Liver (tissue), 9 donors: ENCODE results near the gene ERBIN. TPM values are rescaled to one million over a fixed set of nuclear protein-coding genes. Genes with fewer than 3 reads are reported as not detected.

Source experiments
- DNase-seq: peaks from one replicate; pipeline ENCODE4 v3.0.0-alpha.2; 2017; ENCODE audit warnings: low spot score
- H3K27ac ChIP-seq, 2 donors: one replicate each; pipeline ENCODE4 v1.7.0; 2013; ENCODE audit warnings: inconsistent platforms in 2 of 2, low read length in 2 of 2, control low read depth in 1 of 2, low read depth in 1 of 2, mild to moderate bottlenecking in 1 of 2
- H3K27me3 ChIP-seq, 4 donors: one replicate each; pipeline versions ENCODE4 v1.6.1 to v1.7.0; 2013; ENCODE audit warnings: low read length in 3 of 4, inconsistent platforms in 1 of 4, mild to moderate bottlenecking in 1 of 4, moderate library complexity in 1 of 4; ENCODE audit not compliant: control insufficient read depth in 4 of 4, insufficient read depth in 4 of 4
- H3K36me3 ChIP-seq, 4 donors: one replicate each; pipeline versions ENCODE4 v1.6.1 to v1.7.0; 2013; ENCODE audit warnings: low read length in 3 of 4, mild to moderate bottlenecking in 3 of 4, low read depth in 1 of 4, moderate library complexity in 1 of 4; ENCODE audit not compliant: control insufficient read depth in 4 of 4, insufficient read depth in 3 of 4
- H3K4me1 ChIP-seq, 4 donors: one replicate each; pipeline versions ENCODE4 v1.6.1 to v1.7.0; 2013; ENCODE audit warnings: low read length in 3 of 4, mild to moderate bottlenecking in 3 of 4, moderate library complexity in 1 of 4; ENCODE audit not compliant: control insufficient read depth in 4 of 4, insufficient read depth in 4 of 4
- H3K4me3 ChIP-seq, 3 donors: one replicate each; pipeline versions ENCODE4 v1.6.1 to v1.7.0; 2013; ENCODE audit warnings: low read length in 3 of 3, control low read depth in 1 of 3, low read depth in 1 of 3, mild to moderate bottlenecking in 1 of 3
- H3K9ac ChIP-seq, 2 donors: one replicate each; pipeline ENCODE4 v1.7.0; 2013; ENCODE audit warnings: low read length in 2 of 2, mild to moderate bottlenecking in 2 of 2, moderate library complexity in 2 of 2, control low read depth in 1 of 2, low read depth in 1 of 2
- H3K9me3 ChIP-seq, 4 donors: one replicate each; pipeline versions ENCODE4 v1.6.1 to v1.7.0; 2013; ENCODE audit warnings: low read length in 3 of 4; ENCODE audit not compliant: control insufficient read depth in 4 of 4
- EGR1 ChIP-seq, 2 donors: IDR thresholded peaks; 2 replicates each; pipeline ENCODE4 v1.6.1; 2016 to 2018; ENCODE audit warnings: antibody characterized with exemption in 2 of 2, low read depth in 2 of 2
- FOXA1 ChIP-seq: IDR thresholded peaks from 2 replicates; pipeline ENCODE4 v1.6.1; 2016; ENCODE audit warnings: antibody characterized with exemption
- FOXA2 ChIP-seq: IDR thresholded peaks from 2 replicates; pipeline ENCODE4 v1.6.1; 2016; ENCODE audit warnings: antibody characterized with exemption
- HNF4A ChIP-seq, 2 donors: conservative IDR thresholded peaks; 2 replicates each; pipeline ENCODE4 v1.6.1; 2016; ENCODE audit warnings: antibody characterized with exemption in 2 of 2, mild to moderate bottlenecking in 2 of 2
- HNF4G ChIP-seq: IDR thresholded peaks from 2 replicates; pipeline ENCODE4 v1.6.1; 2016; ENCODE audit warnings: antibody characterized with exemption
- JUND ChIP-seq, 2 donors: IDR thresholded peaks; 2 replicates each; pipeline ENCODE4 v1.6.1; 2016; ENCODE audit warnings: antibody characterized with exemption in 2 of 2
- NR2F2 ChIP-seq: IDR thresholded peaks from 2 replicates; pipeline ENCODE4 v1.6.1; 2016; ENCODE audit warnings: antibody characterized with exemption
- RAD21 ChIP-seq, 2 donors: IDR thresholded peaks; 2 replicates each; pipeline ENCODE4 v1.6.1; 2016; ENCODE audit warnings: antibody characterized with exemption in 2 of 2, mild to moderate bottlenecking in 2 of 2
- RXRA ChIP-seq, 2 donors: IDR thresholded peaks; 2 replicates each; pipeline ENCODE4 v1.6.1; 2017 to 2018; ENCODE audit warnings: antibody characterized with exemption in 2 of 2, mild to moderate bottlenecking in 1 of 2
- SP1 ChIP-seq: IDR thresholded peaks from 2 replicates; pipeline ENCODE4 v1.6.1; 2018; ENCODE audit warnings: antibody characterized with exemption, mild to moderate bottlenecking
- TAF1 ChIP-seq: conservative IDR thresholded peaks from 2 replicates; pipeline ENCODE4 v1.6.1; 2016; ENCODE audit warnings: antibody characterized with exemption, mild to moderate bottlenecking
- YY1 ChIP-seq: IDR thresholded peaks from 2 replicates; pipeline ENCODE4 v1.6.1; 2016; ENCODE audit warnings: antibody characterized with exemption, mild to moderate bottlenecking
- WGBS: extraction: QIAGEN DNeasy Blood & Tissue Kit; methylation state at CpG from one replicate; pipeline ENCODE4 v1.1.7; 2013; 5-methylcytosine and 5-hydroxymethylcytosine counted together
- polyA plus RNA-seq, 2 donors: library from polyadenylated mRNA; stranded (reverse) in 1 of 2; unstranded in 1 of 2; fragments of 200-250 nt in 1 of 2; fragments of >200 nt in 1 of 2; fragmentation: Nextera tagmentation in 1 of 2; extraction: Ambion mirVana in 1 of 2; gene quantifications; one replicate each; pipeline versions ENCODE4 v1.2.1 to v1.2.3, GENCODE V29; 2013 to 2015
- total RNA-seq, 2 donors: library from RNA; depleted of rRNA; stranded (reverse); fragments of >200 nt; gene quantifications; one replicate each; pipeline ENCODE4 v1.2.3, GENCODE V29; 2014
- TF ChIP-seq, protein P1 (sequence below): fragments of 150-350 bp; IDR thresholded peaks from 2 replicates; pipeline ENCODE4 v1.5.1; 2017; ENCODE audit warnings: improper control_type of control experiment, low read depth, low read length; ENCODE audit not compliant: missing input control
- TF ChIP-seq, protein P2 (sequence below): IDR thresholded peaks from 2 replicates; pipeline ENCODE4 v1.6.1; 2016; ENCODE audit warnings: antibody characterized with exemption
- TF ChIP-seq, protein P3 (sequence below): IDR thresholded peaks from 2 replicates; pipeline ENCODE4 v1.6.1; 2016; ENCODE audit warnings: antibody characterized with exemption, mild to moderate bottlenecking
- TF ChIP-seq, protein P4 (sequence below): IDR thresholded peaks from 2 replicates; pipeline ENCODE4 v1.6.1; 2016; ENCODE audit warnings: antibody characterized with exemption
- TF ChIP-seq, protein P5 (sequence below): IDR thresholded peaks from 2 replicates; pipeline ENCODE4 v1.6.1; 2016; ENCODE audit warnings: antibody characterized with exemption
- donor health status: healthy.
- donor health status: healthy.
- donor health status: healthy.
- donor health status: healthy.
- donor health status: healthy.

The ERBIN gene
- total and polyA plus RNA-seq, 4 donors, result 9.7 to 54.9 (median 32.5) TPM

DNA sequence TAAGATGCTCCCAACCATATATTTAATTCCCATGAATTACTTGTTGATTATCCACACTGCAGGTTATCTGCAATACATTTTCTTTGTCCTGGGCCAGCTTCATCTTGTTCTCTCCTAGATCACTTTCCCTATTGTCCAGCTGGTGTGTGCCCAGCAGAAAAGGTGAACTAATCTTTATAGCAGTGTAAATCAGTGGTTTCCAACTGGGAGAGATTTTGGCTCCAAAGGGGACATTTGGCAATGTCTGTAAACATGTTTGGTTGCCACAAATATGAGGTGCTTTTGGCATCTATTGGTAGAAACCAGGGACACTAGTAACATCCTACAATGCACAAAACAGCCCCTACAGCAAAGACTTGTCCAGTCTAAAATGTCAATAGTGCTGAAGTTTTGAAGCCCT, 20.1 kb upstream of the ERBIN start:
- H3K27me3 ChIP-seq, result no peaks in the 10 kb centered on the region
- no peaks in the 10 kb centered on the region for H3K9me3 ChIP-seq
- DNase-seq, result no peak
- H3K27ac ChIP-seq, result no peak overlapping the region
- TF ChIP-seq RAD21 (IDR thresholded peaks at IDR 0.05), result peak; percentile 30 to 33
- TF ChIP-seq SP1, result peak; percentile 23
- TF ChIP-seq, protein P1, sequence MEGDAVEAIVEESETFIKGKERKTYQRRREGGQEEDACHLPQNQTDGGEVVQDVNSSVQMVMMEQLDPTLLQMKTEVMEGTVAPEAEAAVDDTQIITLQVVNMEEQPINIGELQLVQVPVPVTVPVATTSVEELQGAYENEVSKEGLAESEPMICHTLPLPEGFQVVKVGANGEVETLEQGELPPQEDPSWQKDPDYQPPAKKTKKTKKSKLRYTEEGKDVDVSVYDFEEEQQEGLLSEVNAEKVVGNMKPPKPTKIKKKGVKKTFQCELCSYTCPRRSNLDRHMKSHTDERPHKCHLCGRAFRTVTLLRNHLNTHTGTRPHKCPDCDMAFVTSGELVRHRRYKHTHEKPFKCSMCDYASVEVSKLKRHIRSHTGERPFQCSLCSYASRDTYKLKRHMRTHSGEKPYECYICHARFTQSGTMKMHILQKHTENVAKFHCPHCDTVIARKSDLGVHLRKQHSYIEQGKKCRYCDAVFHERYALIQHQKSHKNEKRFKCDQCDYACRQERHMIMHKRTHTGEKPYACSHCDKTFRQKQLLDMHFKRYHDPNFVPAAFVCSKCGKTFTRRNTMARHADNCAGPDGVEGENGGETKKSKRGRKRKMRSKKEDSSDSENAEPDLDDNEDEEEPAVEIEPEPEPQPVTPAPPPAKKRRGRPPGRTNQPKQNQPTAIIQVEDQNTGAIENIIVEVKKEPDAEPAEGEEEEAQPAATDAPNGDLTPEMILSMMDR, result no peak
- TF ChIP-seq FOXA1, result no peak
- peak in 1 of 2 donors; percentile 61 for TF ChIP-seq RXRA (IDR thresholded peaks at IDR 0.05)
- TF ChIP-seq, protein P2, sequence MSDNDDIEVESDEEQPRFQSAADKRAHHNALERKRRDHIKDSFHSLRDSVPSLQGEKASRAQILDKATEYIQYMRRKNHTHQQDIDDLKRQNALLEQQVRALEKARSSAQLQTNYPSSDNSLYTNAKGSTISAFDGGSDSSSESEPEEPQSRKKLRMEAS, result no peak
- peak; percentile 29 for TF ChIP-seq YY1
- TF ChIP-seq, protein P3, sequence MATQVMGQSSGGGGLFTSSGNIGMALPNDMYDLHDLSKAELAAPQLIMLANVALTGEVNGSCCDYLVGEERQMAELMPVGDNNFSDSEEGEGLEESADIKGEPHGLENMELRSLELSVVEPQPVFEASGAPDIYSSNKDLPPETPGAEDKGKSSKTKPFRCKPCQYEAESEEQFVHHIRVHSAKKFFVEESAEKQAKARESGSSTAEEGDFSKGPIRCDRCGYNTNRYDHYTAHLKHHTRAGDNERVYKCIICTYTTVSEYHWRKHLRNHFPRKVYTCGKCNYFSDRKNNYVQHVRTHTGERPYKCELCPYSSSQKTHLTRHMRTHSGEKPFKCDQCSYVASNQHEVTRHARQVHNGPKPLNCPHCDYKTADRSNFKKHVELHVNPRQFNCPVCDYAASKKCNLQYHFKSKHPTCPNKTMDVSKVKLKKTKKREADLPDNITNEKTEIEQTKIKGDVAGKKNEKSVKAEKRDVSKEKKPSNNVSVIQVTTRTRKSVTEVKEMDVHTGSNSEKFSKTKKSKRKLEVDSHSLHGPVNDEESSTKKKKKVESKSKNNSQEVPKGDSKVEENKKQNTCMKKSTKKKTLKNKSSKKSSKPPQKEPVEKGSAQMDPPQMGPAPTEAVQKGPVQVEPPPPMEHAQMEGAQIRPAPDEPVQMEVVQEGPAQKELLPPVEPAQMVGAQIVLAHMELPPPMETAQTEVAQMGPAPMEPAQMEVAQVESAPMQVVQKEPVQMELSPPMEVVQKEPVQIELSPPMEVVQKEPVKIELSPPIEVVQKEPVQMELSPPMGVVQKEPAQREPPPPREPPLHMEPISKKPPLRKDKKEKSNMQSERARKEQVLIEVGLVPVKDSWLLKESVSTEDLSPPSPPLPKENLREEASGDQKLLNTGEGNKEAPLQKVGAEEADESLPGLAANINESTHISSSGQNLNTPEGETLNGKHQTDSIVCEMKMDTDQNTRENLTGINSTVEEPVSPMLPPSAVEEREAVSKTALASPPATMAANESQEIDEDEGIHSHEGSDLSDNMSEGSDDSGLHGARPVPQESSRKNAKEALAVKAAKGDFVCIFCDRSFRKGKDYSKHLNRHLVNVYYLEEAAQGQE, result no peak
- no peak for TF ChIP-seq JUND (IDR thresholded peaks at IDR 0.05)
- TF ChIP-seq, protein P4, sequence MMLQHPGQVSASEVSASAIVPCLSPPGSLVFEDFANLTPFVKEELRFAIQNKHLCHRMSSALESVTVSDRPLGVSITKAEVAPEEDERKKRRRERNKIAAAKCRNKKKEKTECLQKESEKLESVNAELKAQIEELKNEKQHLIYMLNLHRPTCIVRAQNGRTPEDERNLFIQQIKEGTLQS, result no peak
- TF ChIP-seq, protein P5, sequence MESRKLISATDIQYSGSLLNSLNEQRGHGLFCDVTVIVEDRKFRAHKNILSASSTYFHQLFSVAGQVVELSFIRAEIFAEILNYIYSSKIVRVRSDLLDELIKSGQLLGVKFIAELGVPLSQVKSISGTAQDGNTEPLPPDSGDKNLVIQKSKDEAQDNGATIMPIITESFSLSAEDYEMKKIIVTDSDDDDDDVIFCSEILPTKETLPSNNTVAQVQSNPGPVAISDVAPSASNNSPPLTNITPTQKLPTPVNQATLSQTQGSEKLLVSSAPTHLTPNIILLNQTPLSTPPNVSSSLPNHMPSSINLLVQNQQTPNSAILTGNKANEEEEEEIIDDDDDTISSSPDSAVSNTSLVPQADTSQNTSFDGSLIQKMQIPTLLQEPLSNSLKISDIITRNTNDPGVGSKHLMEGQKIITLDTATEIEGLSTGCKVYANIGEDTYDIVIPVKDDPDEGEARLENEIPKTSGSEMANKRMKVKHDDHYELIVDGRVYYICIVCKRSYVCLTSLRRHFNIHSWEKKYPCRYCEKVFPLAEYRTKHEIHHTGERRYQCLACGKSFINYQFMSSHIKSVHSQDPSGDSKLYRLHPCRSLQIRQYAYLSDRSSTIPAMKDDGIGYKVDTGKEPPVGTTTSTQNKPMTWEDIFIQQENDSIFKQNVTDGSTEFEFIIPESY, result peak; percentile 28
- TF ChIP-seq EGR1 (IDR thresholded peaks at IDR 0.05; ENCODE audit: low read depth in 2 of 2), result no peak
- TF ChIP-seq HNF4A (conservative IDR thresholded peaks at IDR 0.05), result peak; percentile 45 to 49
- TF ChIP-seq NR2F2, result no peak
- no peak for TF ChIP-seq TAF1
- TF ChIP-seq FOXA2, result peak; percentile 72
- no peak for TF ChIP-seq HNF4G
- H3K4me1 ChIP-seq, result peaks cover 0 to 7% (median 0%) of the 10 kb centered on the region in 4 donors
- no peak overlapping the region for H3K9ac ChIP-seq
- H3K4me3 ChIP-seq, result no peak overlapping the region
- H3K36me3 ChIP-seq, result no peaks in the 10 kb centered on the region

DNA sequence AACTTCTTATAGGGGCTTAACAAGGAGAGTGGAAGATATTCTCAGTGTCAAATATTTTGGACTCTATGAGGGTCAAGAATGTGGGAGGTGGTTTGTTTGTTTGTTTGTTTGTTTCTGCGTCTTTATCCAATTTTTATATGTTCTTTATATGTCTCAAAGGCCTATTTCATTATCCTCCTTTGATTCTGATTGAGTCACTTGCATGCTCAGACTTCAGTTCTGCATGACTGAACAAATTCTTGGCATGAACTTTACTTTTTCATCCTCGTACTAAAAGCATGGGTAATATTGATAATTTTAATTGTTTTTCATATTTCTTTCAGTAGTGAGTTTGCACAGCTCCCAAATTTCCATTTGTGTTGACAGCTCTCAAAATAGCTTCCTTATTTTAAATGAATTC, 19.2 kb upstream of the ERBIN start:
- no peak overlapping the region for H3K9ac ChIP-seq
- no peaks in the 10 kb centered on the region for H3K27me3 ChIP-seq
- H3K4me3 ChIP-seq, result no peak overlapping the region
- TF ChIP-seq JUND (IDR thresholded peaks at IDR 0.05) (no peak), FOXA2 (no peak), RAD21 (IDR thresholded peaks at IDR 0.05) (no peak)
- H3K36me3 ChIP-seq, result no peaks in the 10 kb centered on the region
- H3K9me3 ChIP-seq, result no peaks in the 10 kb centered on the region
- H3K27ac ChIP-seq, result no peak overlapping the region
- peaks cover 0 to 5% (median 0%) of the 10 kb centered on the region in 4 donors for H3K4me1 ChIP-seq
- WGBS, result 87% methylated on average over 2 of the region's 2 CpGs
- DNase-seq, result no peak
